NCI-H2196 (cell line): Measurements from ENCODE around the gene THPO.
A peak's percentile ranks its signal among the peaks of the same experiment; 100 is the strongest.

ENCODE experiments used
- DNase-seq: peaks from one replicate; lab custom pipeline; 2025; ENCODE audit not compliant: unreplicated experiment; lab: John Stamatoyannopoulos, UW

THPO gene

GRCh38 chr3:184377882-184378445 is at the start of gene THPO:
Gene THPO, minus strand, starts transcription at chr3:184378207. Its CDS starts 1,948 bp downstream, at chr3:184376259.
- DNase-seq, result peak; percentile 92

- DNase-seq, result no peak
Observed at GRCh38 chr3:184426691-184427141, 48.7 kb upstream of the THPO start.

GRCh38 chr3:184423561-184423960 is 45.6 kb upstream of the THPO start:
- no peak for DNase-seq

- DNase-seq, result no peak
Observed at GRCh38 chr3:184419171-184419570, 41.2 kb upstream of the THPO start.

- DNase-seq, result peak; percentile 89
Observed at GRCh38 chr3:184417619-184418327, 39.8 kb upstream of the THPO start.

GRCh38 chr3:184415203-184415490 is 37.1 kb upstream of the THPO start:
- no peak for DNase-seq

- no peak for DNase-seq
Observed at GRCh38 chr3:184414418-184415202, 36.6 kb upstream of the THPO start.

- no peak for DNase-seq
Observed at GRCh38 chr3:184409946-184410500, 32.0 kb upstream of the THPO start.

GRCh38 chr3:184409331-184409926 is 31.4 kb upstream of the THPO start:
- no peak for DNase-seq

GRCh38 chr3:184405075-184406030 is 27.3 kb upstream of the THPO start:
- DNase-seq, result no peak

GRCh38 chr3:184399410-184399809 is 21.4 kb upstream of the THPO start:
- no peak for DNase-seq

- DNase-seq, result no peak
Observed at GRCh38 chr3:184395320-184395660, 17.3 kb upstream of the THPO start.

GRCh38 chr3:184391266-184391665 is 13.3 kb upstream of the THPO start:
- no peak for DNase-seq

- no peak for DNase-seq
Observed at GRCh38 chr3:184389935-184390528, 12.0 kb upstream of the THPO start.

- DNase-seq, result no peak
Observed at GRCh38 chr3:184389384-184389783, 11.4 kb upstream of the THPO start.

GRCh38 chr3:184388936-184389230 is 10.9 kb upstream of the THPO start:
- DNase-seq, result no peak

- no peak for DNase-seq
Observed at GRCh38 chr3:184388164-184388935, 10.3 kb upstream of the THPO start.

GRCh38 chr3:184387174-184387714 is 9.2 kb upstream of the THPO start:
- no peak for DNase-seq
